ENCODE results near the gene IDI1.

DNA sequence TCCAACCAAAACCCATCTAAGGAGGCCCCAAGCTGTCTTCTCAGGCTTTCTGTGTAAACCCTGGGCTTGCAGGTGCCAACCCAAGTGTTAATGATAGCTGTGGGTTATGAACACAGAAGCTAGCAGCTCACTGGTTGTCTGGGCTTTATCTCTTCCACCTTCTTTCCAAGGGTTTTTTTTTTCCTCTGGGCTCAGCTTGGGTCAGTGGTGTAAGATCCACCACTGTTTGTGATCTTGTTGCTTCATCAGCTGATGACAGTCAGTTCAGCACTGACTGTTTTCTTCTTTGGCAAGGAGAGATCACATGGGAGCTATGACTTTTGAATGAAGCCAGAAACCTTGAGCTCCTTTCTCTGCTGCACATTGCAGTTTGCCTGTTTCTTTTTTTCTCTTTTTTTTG lies 56.0 kb downstream of the IDI1 start:
- TF ChIP-seq, protein P1, sequence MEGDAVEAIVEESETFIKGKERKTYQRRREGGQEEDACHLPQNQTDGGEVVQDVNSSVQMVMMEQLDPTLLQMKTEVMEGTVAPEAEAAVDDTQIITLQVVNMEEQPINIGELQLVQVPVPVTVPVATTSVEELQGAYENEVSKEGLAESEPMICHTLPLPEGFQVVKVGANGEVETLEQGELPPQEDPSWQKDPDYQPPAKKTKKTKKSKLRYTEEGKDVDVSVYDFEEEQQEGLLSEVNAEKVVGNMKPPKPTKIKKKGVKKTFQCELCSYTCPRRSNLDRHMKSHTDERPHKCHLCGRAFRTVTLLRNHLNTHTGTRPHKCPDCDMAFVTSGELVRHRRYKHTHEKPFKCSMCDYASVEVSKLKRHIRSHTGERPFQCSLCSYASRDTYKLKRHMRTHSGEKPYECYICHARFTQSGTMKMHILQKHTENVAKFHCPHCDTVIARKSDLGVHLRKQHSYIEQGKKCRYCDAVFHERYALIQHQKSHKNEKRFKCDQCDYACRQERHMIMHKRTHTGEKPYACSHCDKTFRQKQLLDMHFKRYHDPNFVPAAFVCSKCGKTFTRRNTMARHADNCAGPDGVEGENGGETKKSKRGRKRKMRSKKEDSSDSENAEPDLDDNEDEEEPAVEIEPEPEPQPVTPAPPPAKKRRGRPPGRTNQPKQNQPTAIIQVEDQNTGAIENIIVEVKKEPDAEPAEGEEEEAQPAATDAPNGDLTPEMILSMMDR (IDR thresholded peaks at IDR 0.05) = no peak
- TF ChIP-seq POLR2A (IDR thresholded peaks at IDR 0.05) = no peak

All from lower leg skin (tissue), 3 donors.